WTC11 (cell line): Measurements from ENCODE around the gene PLXNA1. TPM values are rescaled to one million over a fixed set of nuclear protein-coding genes. Genes with fewer than 3 reads are reported as not detected.

ENCODE experiments used
- ATAC-seq: fragments of 200-7000 bp; cut with Tn5 transposase; 2 replicates; pipeline ENCODE4 v1.10.0; 2021; ENCODE audit warnings: mild to moderate bottlenecking, moderate library complexity
- CTCF ChIA-PET: fragments of 300-600 bp; sonication (Branson Sonifier 250); formaldehyde crosslinking; loops from one replicate; lab custom pipeline; 2021; ENCODE audit warnings: antibody characterized with exemption; lab: Charles Lee
- POLR2A ChIA-PET: fragments of 350-600 bp; sonication (Branson Sonifier 250); formaldehyde crosslinking; loops from one replicate; lab custom pipeline; 2021; ENCODE audit warnings: antibody characterized with exemption; lab: Charles Lee
- DNase-seq: peaks from one replicate; pipeline ENCODE4 v3.0.0; 2021; ENCODE audit warnings: low spot score
- H3K27ac Mint-ChIP-seq: 2 replicates; pipeline ENCODE4 v1.8.0; 2021; ENCODE audit warnings: mixed read lengths
- H3K27me3 Mint-ChIP-seq: 2 replicates; pipeline ENCODE4 v1.8.0; 2021; ENCODE audit warnings: low read depth, mild to moderate bottlenecking, moderate library complexity, mixed read lengths
- H3K36me3 Mint-ChIP-seq: 2 replicates; pipeline ENCODE4 v1.8.0; 2021; ENCODE audit warnings: mixed read lengths
- H3K4me1 Mint-ChIP-seq: 2 replicates; pipeline ENCODE4 v1.8.0; 2022; ENCODE audit warnings: mixed read lengths
- H3K4me3 Mint-ChIP-seq: 2 replicates; pipeline ENCODE4 v1.8.0; 2021; ENCODE audit warnings: mild to moderate bottlenecking, moderate library complexity, mixed read lengths
- H3K9me3 Mint-ChIP-seq: 2 replicates; pipeline ENCODE4 v1.8.0; 2021; ENCODE audit warnings: mixed read lengths
- CBFB ChIP-seq: sonication (generic); formaldehyde crosslinking; IDR thresholded peaks from 2 replicates; pipeline ENCODE4 v1.8.1; 2022; ENCODE audit warnings: mild to moderate bottlenecking, low read depth, missing genetic modification reagents
- CREB1 ChIP-seq: sonication (generic); formaldehyde crosslinking; IDR thresholded peaks from 2 replicates; pipeline ENCODE4 v1.8.0; 2023; ENCODE audit warnings: mild to moderate bottlenecking, missing genetic modification reagents
- CREM ChIP-seq: sonication (generic); formaldehyde crosslinking; IDR thresholded peaks from 2 replicates; pipeline ENCODE4 v1.8.1; 2022; ENCODE audit warnings: mild to moderate bottlenecking, missing genetic modification reagents, moderate library complexity
- ELF4 ChIP-seq: sonication (generic); formaldehyde crosslinking; IDR thresholded peaks from 2 replicates; pipeline ENCODE4 v1.8.1; 2022; ENCODE audit warnings: low read depth, mild to moderate bottlenecking, moderate library complexity, missing genetic modification reagents
- ERG ChIP-seq: fragments of 250-450 bp; sonication (Bioruptor Pico); IDR thresholded peaks from 2 replicates; pipeline ENCODE4 v1.8.0; 2021; ENCODE audit warnings: mild to moderate bottlenecking
- GRHL2 ChIP-seq: fragments of 250-450 bp; sonication (Bioruptor Pico); IDR thresholded peaks from 2 replicates; pipeline ENCODE4 v1.8.0; 2022; ENCODE audit warnings: mild to moderate bottlenecking, moderate library complexity; ENCODE audit not compliant: insufficient replicate concordance, severe bottlenecking
- IRF2 ChIP-seq: sonication (generic); formaldehyde crosslinking; IDR thresholded peaks from 2 replicates; pipeline ENCODE4 v1.8.0; 2022; ENCODE audit warnings: low read depth, missing genetic modification reagents, borderline replicate concordance
- KAT7 ChIP-seq: sonication (generic); formaldehyde crosslinking; IDR thresholded peaks from 2 replicates; pipeline ENCODE4 v1.8.1; 2023; ENCODE audit warnings: missing genetic modification reagents, mild to moderate bottlenecking, borderline replicate concordance
- NFE2L1 ChIP-seq: sonication (generic); formaldehyde crosslinking; IDR thresholded peaks from 2 replicates; pipeline ENCODE4 v1.8.1; 2023; ENCODE audit warnings: missing genetic modification reagents
- NR1H2 ChIP-seq: sonication (generic); formaldehyde crosslinking; IDR thresholded peaks from 2 replicates; pipeline ENCODE4 v1.9.0; 2021; ENCODE audit warnings: mild to moderate bottlenecking, moderate library complexity, missing genetic modification reagents
- ZNF532 ChIP-seq: fragments of 250-450 bp; sonication (Bioruptor Pico); IDR thresholded peaks from 2 replicates; pipeline ENCODE4 v1.9.0; 2021; ENCODE audit warnings: mild to moderate bottlenecking, borderline replicate concordance
- total RNA-seq: library from RNA; stranded (reverse); gene quantifications from 3 replicates; pipeline ENCODE4 v1.2.3, GENCODE V29; 2021
- TF ChIP-seq, protein P1 (sequence below): sonication (generic); formaldehyde crosslinking; IDR thresholded peaks from 2 replicates; pipeline ENCODE4 v1.8.0; 2023; ENCODE audit warnings: missing genetic modification reagents
- TF ChIP-seq, protein P2 (sequence below): sonication (generic); formaldehyde crosslinking; conservative IDR thresholded peaks from 2 replicates; pipeline ENCODE4 v1.8.1; 2023; ENCODE audit warnings: mild to moderate bottlenecking, low read depth, missing genetic modification reagents, moderate library complexity
- TF ChIP-seq, protein P3 (sequence below): sonication (generic); formaldehyde crosslinking; IDR thresholded peaks from 2 replicates; pipeline ENCODE4 v1.8.0; 2022; ENCODE audit warnings: mild to moderate bottlenecking, missing genetic modification reagents
- TF ChIP-seq, protein P4 (sequence below): fragments of 250-450 bp; sonication (Bioruptor Pico); conservative IDR thresholded peaks from 2 replicates; pipeline ENCODE4 v1.9.0; 2021; ENCODE audit warnings: mild to moderate bottlenecking
- TF ChIP-seq, protein P5 (sequence below): fragments of 250-450 bp; sonication (Bioruptor Pico); IDR thresholded peaks from 2 replicates; pipeline ENCODE4 v1.9.0; 2021; ENCODE audit warnings: mild to moderate bottlenecking

Gene PLXNA1
- total RNA-seq, 1 experiment from 2014 or later, result 53.8 TPM

- no peak for TF ChIP-seq NFE2L1
- no peak for TF ChIP-seq CREB1
- no peak for TF ChIP-seq ZNF532 (CRISPR knock-in tag)
- no peak for TF ChIP-seq ELF4
- TF ChIP-seq, protein P1, sequence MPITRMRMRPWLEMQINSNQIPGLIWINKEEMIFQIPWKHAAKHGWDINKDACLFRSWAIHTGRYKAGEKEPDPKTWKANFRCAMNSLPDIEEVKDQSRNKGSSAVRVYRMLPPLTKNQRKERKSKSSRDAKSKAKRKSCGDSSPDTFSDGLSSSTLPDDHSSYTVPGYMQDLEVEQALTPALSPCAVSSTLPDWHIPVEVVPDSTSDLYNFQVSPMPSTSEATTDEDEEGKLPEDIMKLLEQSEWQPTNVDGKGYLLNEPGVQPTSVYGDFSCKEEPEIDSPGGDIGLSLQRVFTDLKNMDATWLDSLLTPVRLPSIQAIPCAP, result no peak
- TF ChIP-seq NR1H2 (CRISPR knock-in tag), result no peak
- TF ChIP-seq, protein P2, sequence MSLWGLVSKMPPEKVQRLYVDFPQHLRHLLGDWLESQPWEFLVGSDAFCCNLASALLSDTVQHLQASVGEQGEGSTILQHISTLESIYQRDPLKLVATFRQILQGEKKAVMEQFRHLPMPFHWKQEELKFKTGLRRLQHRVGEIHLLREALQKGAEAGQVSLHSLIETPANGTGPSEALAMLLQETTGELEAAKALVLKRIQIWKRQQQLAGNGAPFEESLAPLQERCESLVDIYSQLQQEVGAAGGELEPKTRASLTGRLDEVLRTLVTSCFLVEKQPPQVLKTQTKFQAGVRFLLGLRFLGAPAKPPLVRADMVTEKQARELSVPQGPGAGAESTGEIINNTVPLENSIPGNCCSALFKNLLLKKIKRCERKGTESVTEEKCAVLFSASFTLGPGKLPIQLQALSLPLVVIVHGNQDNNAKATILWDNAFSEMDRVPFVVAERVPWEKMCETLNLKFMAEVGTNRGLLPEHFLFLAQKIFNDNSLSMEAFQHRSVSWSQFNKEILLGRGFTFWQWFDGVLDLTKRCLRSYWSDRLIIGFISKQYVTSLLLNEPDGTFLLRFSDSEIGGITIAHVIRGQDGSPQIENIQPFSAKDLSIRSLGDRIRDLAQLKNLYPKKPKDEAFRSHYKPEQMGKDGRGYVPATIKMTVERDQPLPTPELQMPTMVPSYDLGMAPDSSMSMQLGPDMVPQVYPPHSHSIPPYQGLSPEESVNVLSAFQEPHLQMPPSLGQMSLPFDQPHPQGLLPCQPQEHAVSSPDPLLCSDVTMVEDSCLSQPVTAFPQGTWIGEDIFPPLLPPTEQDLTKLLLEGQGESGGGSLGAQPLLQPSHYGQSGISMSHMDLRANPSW, result no peak
- no peak for TF ChIP-seq CREM (CRISPR knock-in tag)
- TF ChIP-seq, protein P3, sequence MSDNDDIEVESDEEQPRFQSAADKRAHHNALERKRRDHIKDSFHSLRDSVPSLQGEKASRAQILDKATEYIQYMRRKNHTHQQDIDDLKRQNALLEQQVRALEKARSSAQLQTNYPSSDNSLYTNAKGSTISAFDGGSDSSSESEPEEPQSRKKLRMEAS, result no peak
Observed at GRCh38 chr3:126987129-126987528, 4.2 kb downstream of the PLXNA1 start (continued).

- ATAC-seq, result no peak
- H3K4me3 Mint-ChIP-seq, result no peak overlapping the region
- no peaks in the 10 kb centered on the region for H3K27me3 Mint-ChIP-seq
- H3K36me3 Mint-ChIP-seq, result peaks cover 8% of the 10 kb centered on the region
- POLR2A ChIA-PET, result no interaction called here
- H3K9me3 Mint-ChIP-seq, result no peaks in the 10 kb centered on the region
- no peak for DNase-seq
- CTCF ChIA-PET, result no interaction called here
- H3K4me1 Mint-ChIP-seq, result peaks cover 3% of the 10 kb centered on the region; the same call in 1 of the 2 replicates
- no peak overlapping the region for H3K27ac Mint-ChIP-seq
- no peak for TF ChIP-seq ERG (CRISPR knock-in tag)
- TF ChIP-seq, protein P4, sequence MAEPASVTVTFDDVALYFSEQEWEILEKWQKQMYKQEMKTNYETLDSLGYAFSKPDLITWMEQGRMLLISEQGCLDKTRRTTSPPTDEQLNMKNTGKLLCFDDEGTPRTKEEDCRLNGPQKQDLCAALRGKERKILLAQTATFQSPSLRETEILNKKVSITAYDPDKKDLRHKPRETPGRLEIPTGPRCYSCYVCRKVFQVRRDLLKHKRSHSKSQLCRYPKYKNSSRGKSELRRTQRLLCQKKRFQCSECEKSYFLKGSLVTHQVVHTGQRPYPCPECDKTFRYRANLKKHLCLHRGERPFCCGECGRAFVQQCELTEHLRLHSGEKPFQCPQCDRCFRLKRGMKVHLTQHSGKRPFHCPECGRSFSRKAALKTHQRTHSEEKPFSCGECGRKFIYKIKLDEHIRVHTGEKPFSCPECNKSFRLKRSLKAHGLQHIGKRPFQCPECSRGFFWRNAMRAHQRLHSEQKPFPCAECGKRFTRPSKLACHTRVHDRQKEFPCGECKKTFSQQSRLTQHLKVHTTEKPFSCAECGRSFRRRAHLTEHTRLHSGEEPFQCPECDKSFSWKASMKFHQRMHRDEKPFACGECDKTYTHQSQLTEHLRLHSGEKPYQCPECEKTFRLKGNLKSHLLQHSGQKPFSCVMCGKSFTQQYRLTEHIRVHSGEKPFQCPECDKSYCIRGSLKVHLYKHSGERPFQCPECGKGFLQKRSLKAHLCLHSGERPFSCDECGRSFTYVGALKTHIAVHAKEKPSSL, result no peak
- no peak for TF ChIP-seq IRF2
- TF ChIP-seq ELF4, result no peak
- TF ChIP-seq, protein P5, sequence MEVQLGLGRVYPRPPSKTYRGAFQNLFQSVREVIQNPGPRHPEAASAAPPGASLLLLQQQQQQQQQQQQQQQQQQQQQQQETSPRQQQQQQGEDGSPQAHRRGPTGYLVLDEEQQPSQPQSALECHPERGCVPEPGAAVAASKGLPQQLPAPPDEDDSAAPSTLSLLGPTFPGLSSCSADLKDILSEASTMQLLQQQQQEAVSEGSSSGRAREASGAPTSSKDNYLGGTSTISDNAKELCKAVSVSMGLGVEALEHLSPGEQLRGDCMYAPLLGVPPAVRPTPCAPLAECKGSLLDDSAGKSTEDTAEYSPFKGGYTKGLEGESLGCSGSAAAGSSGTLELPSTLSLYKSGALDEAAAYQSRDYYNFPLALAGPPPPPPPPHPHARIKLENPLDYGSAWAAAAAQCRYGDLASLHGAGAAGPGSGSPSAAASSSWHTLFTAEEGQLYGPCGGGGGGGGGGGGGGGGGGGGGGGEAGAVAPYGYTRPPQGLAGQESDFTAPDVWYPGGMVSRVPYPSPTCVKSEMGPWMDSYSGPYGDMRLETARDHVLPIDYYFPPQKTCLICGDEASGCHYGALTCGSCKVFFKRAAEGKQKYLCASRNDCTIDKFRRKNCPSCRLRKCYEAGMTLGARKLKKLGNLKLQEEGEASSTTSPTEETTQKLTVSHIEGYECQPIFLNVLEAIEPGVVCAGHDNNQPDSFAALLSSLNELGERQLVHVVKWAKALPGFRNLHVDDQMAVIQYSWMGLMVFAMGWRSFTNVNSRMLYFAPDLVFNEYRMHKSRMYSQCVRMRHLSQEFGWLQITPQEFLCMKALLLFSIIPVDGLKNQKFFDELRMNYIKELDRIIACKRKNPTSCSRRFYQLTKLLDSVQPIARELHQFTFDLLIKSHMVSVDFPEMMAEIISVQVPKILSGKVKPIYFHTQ, result no peak
- no peak for TF ChIP-seq GRHL2 (CRISPR knock-in tag)
- no peak for TF ChIP-seq CBFB (CRISPR knock-in tag)
- no peak for TF ChIP-seq KAT7 (CRISPR knock-in tag)
- no peak for TF ChIP-seq ZNF532 (CRISPR knock-in tag)
- TF ChIP-seq CREB1, result no peak
Observed at GRCh38 chr3:126987596-126987995, 4.7 kb downstream of the PLXNA1 start.
